HG02571 (cell line): ENCODE data around the gene MACROD2.

Experiments
- ATAC-seq: cut with Tn5 transposase; IDR thresholded peaks from one replicate; pipeline ENCODE4 v1.9.1; 2021; ENCODE audit warnings: mild to moderate bottlenecking, moderate library complexity; ENCODE audit not compliant: unreplicated experiment

MACROD2 gene

DNA sequence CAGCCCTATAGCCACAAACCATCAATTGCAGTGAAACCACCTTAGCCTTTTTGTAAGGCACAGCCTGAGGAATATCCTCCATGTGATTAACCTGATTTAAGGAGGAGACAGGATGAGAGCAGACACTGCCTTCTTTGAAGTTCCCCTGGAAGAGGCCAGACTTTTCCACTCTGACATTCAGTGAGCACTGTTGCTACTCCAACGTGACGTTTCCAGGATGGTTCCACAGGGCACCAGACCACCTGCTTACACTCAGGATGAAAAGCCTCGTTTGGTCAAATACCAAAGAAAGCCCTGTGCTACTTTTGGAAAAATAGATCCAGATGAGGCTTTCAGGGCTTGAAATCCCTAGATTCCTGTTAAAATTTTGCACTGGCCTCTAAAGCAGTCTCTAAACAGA, 1444.2 kb downstream of the MACROD2 start:
- ATAC-seq: no peak

GRCh38 chr20:15440049-15440820, 1444.9 kb downstream of the MACROD2 start:
- ATAC-seq: no peak

GRCh38 chr20:15445056-15445840, 1449.9 kb downstream of the MACROD2 start:
- ATAC-seq: no peak

DNA sequence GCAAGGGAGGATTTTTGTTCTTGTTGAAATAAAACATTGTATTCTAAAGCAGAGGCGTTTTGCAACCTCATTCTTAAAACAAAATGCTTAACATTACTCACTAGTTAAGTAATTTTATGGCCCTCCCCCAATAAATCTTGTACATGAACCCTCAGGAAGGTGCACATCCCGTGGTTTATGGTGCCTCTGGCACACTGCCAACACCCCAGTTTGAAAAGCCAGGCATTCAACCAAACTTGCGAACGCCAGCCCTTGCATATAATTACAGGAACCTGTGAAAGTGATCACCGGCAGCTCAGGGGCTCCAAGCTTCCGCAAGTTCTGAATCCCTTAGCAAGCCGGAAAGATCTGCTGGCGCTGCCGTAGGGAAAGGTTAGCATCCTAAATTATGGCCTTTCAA, 1451.1 kb downstream of the MACROD2 start:
- no peak for ATAC-seq

- no peak for ATAC-seq
Measured at GRCh38 chr20:15447549-15447948, 1452.2 kb downstream of the MACROD2 start.

- ATAC-seq: no peak
Measured at GRCh38 chr20:15449061-15449460, 1453.7 kb downstream of the MACROD2 start.

GRCh38 chr20:15451241-15451640, 1455.9 kb downstream of the MACROD2 start:
- no peak for ATAC-seq

GRCh38 chr20:15455279-15455678, 1460.0 kb downstream of the MACROD2 start:
- ATAC-seq: no peak

- ATAC-seq: no peak
Measured at GRCh38 chr20:15461938-15462337, 1466.6 kb downstream of the MACROD2 start.

DNA sequence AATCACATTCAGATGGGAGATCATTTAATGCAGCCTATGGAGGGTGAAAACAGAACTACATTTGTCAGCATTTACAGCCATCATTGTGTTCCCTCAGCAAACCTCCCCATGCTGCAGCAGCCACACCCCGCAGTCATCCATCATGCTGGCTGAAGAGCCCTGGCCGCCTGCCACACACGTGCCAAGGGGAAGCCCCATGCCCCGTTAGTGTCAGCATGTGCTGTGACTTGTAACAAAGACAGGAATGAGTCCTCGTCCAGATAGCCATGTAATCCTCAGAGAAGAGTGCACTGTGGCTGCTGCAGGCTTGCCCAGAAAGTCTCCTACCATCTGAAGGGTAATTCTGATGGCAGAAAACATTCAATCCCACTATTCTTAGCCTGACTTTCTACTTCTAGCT, 1480.2 kb downstream of the MACROD2 start:
- ATAC-seq: no peak

- no peak for ATAC-seq
Measured at GRCh38 chr20:15476186-15476585, 1480.9 kb downstream of the MACROD2 start.

DNA sequence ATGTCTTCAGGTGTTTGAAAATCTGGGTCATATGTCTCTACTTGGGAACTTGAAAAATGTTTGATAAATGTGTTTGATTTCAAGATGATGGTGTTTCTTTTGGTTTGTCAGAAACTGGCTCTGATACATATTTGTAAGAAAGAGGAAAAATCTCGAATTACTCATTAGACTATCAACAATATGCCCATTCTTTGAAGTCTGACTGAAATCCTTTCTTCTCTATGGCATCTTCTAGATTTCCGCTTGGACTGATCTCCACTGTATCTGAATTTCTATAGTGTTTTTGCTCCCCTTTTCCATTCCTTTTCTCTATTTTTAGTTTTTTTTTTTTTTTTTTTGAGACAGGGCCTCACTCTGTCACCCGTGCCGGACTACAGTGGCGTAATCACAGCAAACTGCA, 1481.5 kb downstream of the MACROD2 start:
- ATAC-seq: no peak

DNA sequence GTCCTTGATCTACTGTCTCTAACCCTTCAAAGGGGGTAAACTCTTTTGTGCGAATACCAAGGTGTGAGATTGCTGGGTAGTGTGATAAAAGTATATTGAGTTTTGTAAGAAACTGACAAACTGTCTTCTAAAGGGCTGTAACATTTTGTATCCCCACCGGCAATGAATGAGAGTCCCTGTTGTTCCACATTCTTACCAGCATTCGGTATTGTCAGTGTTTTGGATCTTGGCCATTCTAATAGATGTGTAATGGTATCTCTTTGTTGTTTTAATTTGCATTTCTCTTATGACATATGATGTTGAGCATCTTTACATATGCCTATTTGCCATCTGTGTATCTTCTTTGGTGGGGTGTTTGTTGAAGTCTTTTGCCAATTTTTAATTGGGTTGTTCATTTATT, 1487.2 kb downstream of the MACROD2 start:
- no peak for ATAC-seq

- no peak for ATAC-seq
Measured at GRCh38 chr20:15485519-15485918, 1490.2 kb downstream of the MACROD2 start.

GRCh38 chr20:15487030-15487429, 1491.7 kb downstream of the MACROD2 start:
- no peak for ATAC-seq

GRCh38 chr20:15487682-15488081, 1492.4 kb downstream of the MACROD2 start:
- ATAC-seq: no peak

DNA sequence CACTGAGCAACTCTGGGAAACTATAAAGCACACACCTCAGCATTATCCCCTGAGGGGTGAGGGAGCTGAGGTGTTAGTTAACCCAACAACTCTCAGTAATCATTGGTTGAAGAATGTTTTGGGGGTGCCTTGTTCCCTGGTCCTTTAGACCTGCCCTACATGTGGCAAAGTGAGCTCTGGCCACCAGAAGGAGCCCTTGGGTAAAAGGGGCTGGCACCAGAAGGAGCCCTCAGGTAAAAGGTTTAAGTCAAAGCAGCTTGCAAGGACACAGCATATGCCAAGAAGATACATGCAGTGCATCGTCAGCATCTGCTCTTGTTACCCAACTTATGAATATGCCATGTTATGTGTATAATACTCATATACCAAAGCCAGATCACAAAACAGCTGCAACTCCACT, 1496.3 kb downstream of the MACROD2 start:
- ATAC-seq: no peak

- ATAC-seq: no peak
Measured at GRCh38 chr20:15494851-15495250, 1499.5 kb downstream of the MACROD2 start.

GRCh38 chr20:15496501-15497039, 1501.3 kb downstream of the MACROD2 start:
- no peak for ATAC-seq

- no peak for ATAC-seq
Measured at GRCh38 chr20:15498926-15499325, 1503.6 kb downstream of the MACROD2 start.

DNA sequence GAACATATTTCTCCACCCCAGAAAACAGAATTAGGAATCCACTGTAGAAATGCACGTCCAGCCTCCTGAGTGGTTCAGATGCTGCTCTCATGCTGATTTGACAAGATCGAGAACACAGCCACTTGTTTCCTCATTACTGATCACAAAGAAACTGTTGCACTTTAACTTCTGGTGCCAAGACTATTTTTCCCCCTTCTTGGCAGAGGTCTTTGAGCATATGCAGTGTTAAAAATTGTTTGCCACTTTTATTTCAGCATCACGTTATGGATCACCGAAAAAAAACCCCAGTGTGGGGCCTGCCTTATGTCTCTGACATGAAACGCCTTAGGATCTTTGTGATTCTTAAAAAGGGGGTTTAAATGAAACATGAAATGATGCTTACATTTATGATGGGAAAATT, 1511.0 kb downstream of the MACROD2 start:
- ATAC-seq: no peak

DNA sequence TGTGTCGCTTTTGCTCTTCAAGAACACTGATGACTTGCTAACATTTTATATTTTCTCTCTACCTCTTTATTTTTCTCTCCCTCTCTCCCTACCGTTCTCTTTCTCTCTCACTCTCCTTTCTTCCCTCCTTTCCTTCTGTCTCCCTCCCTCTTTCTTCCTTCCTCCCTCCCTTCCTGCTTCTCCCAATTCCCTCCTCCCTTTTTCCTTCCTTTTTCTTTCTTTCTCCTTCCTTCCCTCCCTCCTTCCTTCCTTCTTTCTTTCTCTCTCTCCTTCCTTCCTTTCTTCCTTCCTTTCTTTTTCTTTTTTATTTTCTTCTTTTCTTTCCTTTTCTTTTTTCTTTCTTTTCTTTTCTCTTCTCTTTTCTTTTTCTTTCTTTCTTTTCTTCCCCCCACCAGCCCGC, 1511.8 kb downstream of the MACROD2 start:
- ATAC-seq: no peak
